ENCODE data around the gene DOK1.
"Not testable (repeated sequence)": the region's sequence is repeated elsewhere in the genome, so short reads cannot be mapped to it uniquely, and the experiment has no call there.

DOK1 gene

GRCh38 chr2:74556159-74556558 is 1.6 kb downstream of the DOK1 start:
- no peak overlapping the region for H3K4me3 ChIP-seq (ENCODE audit: low read depth, low read length)
- no peak for DNase-seq (ENCODE audit: low read depth)

GRCh38 chr2:74556831-74557370 is 2.4 kb downstream of the DOK1 start:
- no peak for DNase-seq (ENCODE audit: low read depth)
- H3K4me3 ChIP-seq (ENCODE audit: low read depth, low read length): no peak overlapping the region

More at GRCh38 chr2:74556159-74556558, 1.6 kb downstream of the DOK1 start:
- TF ChIP-seq CTCF (conservative IDR thresholded peaks at IDR 0.05; ENCODE audit: low read depth, low read length): no peak

DNA sequence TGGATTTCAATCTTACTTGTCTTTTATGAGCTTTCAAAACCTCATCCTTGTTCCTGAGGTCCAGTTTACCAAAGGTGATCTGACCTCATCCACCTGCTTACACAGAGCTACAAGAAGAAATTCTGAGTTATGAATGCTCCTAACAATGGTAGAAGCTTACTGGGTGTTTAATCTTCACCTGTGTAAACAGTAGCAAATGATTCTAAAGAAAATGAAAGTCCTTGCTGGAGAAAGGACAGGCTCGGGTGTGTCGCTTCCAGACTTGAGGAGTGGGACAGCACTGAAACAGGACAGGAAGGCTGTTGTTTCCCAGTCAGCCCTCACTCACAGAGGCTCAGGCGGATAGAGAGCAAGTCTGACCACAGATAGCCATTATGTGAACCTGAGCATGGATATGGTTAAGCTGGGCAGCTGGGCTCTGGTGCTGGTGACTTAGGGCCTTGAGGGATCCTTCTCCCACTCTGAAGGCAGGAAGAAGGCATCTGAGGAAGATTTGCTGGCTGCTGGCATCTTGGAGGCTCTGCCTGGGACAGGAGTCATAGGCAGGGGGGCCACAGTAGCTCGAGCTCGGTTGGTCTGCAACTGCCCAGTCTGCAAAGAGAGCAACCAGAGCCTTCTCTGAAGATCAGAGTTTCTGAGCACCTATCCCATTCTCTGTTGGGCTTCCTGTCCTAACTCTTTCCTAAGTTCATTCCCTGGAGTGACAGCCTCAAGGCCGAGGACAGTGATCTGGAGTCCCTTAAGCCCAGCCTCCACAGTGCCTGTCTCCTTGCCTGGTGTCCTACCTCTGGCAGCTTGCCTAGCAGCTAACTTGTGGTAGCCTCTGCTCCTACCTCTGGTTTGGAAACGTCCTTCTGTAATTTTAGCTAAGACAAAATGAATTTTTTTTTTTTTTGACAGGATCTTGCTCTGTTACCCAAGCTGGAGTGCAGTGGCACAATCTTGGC is 4.0 kb downstream of the DOK1 start:
- DNase-seq (ENCODE audit: low read depth): no peak
- no peak overlapping the region for H3K4me3 ChIP-seq (ENCODE audit: low read depth, low read length)
- TF ChIP-seq CTCF (conservative IDR thresholded peaks at IDR 0.05; ENCODE audit: low read depth, low read length): no peak

More at GRCh38 chr2:74556831-74557370, 2.4 kb downstream of the DOK1 start:
- TF ChIP-seq CTCF (conservative IDR thresholded peaks at IDR 0.05; ENCODE audit: low read depth, low read length): no peak

DNA sequence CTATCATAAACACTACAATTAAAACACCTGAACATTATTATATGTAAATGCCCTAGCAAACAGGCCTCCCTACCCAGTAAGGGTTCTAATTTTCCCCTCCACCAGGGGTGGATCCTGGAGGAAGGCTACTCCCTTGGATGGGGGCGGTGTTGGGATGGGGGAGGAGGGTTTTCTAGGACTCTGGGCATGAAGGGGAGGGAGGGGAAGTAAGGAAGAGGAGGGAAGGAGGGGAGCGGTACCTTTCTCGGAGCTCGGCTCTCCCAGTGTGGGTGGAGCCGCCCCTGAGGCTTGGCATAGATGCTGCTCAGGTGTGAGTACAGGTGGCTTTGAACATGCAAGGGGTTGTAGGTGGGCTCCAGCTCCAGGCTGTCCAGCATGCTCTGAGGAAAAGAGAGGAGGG is 5.4 kb downstream of the DOK1 start:
- no peak for DNase-seq (ENCODE audit: low read depth)
- no peak for TF ChIP-seq CTCF (conservative IDR thresholded peaks at IDR 0.05; ENCODE audit: low read depth, low read length)
- no peak overlapping the region for H3K4me3 ChIP-seq (ENCODE audit: low read depth, low read length)

DNA sequence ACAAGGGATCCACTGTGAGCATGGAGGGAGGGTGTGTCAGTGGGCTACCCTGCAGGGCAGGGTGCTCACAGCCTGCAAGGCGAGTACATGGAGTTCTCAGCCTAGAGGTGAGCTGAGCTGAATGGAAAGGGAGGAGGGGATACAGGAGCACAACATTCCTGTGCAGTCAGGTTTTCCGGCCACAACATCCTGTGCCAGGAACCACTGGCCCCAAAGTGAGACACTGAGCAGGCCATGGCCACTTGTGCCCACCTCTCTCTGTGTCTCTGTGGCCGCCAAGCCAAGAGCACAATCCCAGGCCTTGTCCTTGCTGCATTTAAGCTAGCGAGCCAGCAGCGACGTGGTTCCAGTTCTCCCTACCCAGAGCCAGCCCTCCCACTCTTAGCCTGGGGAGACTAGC is 6.1 kb downstream of the DOK1 start:
- no peak for DNase-seq (ENCODE audit: low read depth)
- TF ChIP-seq CTCF (conservative IDR thresholded peaks at IDR 0.05; ENCODE audit: low read depth, low read length): no peak
- no peak overlapping the region for H3K4me3 ChIP-seq (ENCODE audit: low read depth, low read length)

GRCh38 chr2:74561022-74561421 is 6.5 kb downstream of the DOK1 start:
- not testable (repeated sequence) for H3K4me3 ChIP-seq (ENCODE audit: low read depth, low read length); DNase-seq (ENCODE audit: low read depth)

DNA sequence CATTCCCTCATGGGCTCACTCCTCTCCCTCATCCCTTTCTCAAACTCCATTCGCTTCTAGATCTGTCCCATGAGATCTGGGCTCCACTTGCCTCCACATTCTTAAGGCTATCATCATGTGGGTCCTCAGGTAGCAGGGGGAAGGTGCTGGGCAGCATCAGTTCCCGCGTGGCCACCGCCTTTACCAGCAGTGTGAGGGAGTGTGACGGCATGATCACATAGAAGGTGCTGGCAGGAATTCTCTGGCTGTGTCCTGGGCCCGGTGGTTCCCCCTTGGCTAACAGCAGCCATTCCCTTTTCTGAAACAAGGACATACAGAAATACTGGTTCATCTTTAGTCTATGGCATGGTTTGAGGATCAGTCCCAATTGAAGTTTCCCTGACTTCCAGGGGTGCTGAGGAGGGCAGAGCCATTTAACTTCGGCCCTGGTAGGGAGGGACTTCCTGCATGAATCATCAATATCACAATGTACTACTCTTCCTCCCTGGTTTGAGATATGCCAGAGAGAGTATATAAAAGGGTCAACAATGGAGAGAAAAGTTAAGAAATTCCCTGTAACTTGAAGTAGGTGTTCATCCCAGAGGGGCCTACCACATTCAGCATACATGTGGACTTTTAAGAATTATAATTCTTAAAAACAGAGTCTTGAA is 7.7 kb downstream of the DOK1 start:
- TF ChIP-seq CTCF (conservative IDR thresholded peaks at IDR 0.05; ENCODE audit: low read depth, low read length): no peak

More for the DNA sequence above, 7.7 kb downstream of the DOK1 start:
- no peak overlapping the region for H3K4me3 ChIP-seq (ENCODE audit: low read depth, low read length)
- no peak for DNase-seq (ENCODE audit: low read depth)
